WTC11 (cell line): ENCODE data around the gene SPX. TPM values are rescaled to one million over a fixed set of nuclear protein-coding genes. Genes with fewer than 3 reads are reported as not detected.

Source experiments
- ATAC-seq: fragments of 200-7000 bp; cut with Tn5 transposase; 2 replicates; pipeline ENCODE4 v1.10.0; 2021; ENCODE audit warnings: mild to moderate bottlenecking, moderate library complexity
- CTCF ChIA-PET: fragments of 300-600 bp; sonication (Branson Sonifier 250); formaldehyde crosslinking; loops from one replicate; lab custom pipeline; 2021; ENCODE audit warnings: antibody characterized with exemption; lab: Charles Lee
- POLR2A ChIA-PET: fragments of 350-600 bp; sonication (Branson Sonifier 250); formaldehyde crosslinking; loops from one replicate; lab custom pipeline; 2021; ENCODE audit warnings: antibody characterized with exemption; lab: Charles Lee
- DNase-seq: peaks from one replicate; pipeline ENCODE4 v3.0.0; 2021; ENCODE audit warnings: low spot score
- H3K27ac Mint-ChIP-seq: 2 replicates; pipeline ENCODE4 v1.8.0; 2021; ENCODE audit warnings: mixed read lengths
- H3K27me3 Mint-ChIP-seq: 2 replicates; pipeline ENCODE4 v1.8.0; 2021; ENCODE audit warnings: low read depth, mild to moderate bottlenecking, moderate library complexity, mixed read lengths
- H3K36me3 Mint-ChIP-seq: 2 replicates; pipeline ENCODE4 v1.8.0; 2021; ENCODE audit warnings: mixed read lengths
- H3K4me1 Mint-ChIP-seq: 2 replicates; pipeline ENCODE4 v1.8.0; 2022; ENCODE audit warnings: mixed read lengths
- H3K4me3 Mint-ChIP-seq: 2 replicates; pipeline ENCODE4 v1.8.0; 2021; ENCODE audit warnings: mild to moderate bottlenecking, moderate library complexity, mixed read lengths
- H3K9me3 Mint-ChIP-seq: 2 replicates; pipeline ENCODE4 v1.8.0; 2021; ENCODE audit warnings: mixed read lengths
- ESRRA ChIP-seq: sonication (generic); formaldehyde crosslinking; IDR thresholded peaks from 2 replicates; pipeline ENCODE4 v1.8.1; 2022; ENCODE audit warnings: mild to moderate bottlenecking, missing genetic modification reagents, borderline replicate concordance
- ETV6 ChIP-seq: sonication (generic); formaldehyde crosslinking; IDR thresholded peaks from 2 replicates; pipeline ENCODE4 v1.8.1; 2022; ENCODE audit warnings: mild to moderate bottlenecking, missing genetic modification reagents
- FOXK1 ChIP-seq: sonication (generic); formaldehyde crosslinking; IDR thresholded peaks from 2 replicates; pipeline ENCODE4 v1.8.0; 2022; ENCODE audit warnings: mild to moderate bottlenecking, moderate library complexity, missing genetic modification reagents
- FOXP4 ChIP-seq: sonication (generic); formaldehyde crosslinking; IDR thresholded peaks from 2 replicates; pipeline ENCODE4 v1.8.0; 2022; ENCODE audit warnings: mild to moderate bottlenecking, missing genetic modification reagents
- GTF2I ChIP-seq: fragments of 250-450 bp; sonication (Bioruptor Pico); conservative IDR thresholded peaks from 2 replicates; pipeline ENCODE4 v1.4.0; 2021; ENCODE audit warnings: mild to moderate bottlenecking
- HMGA2 ChIP-seq: fragments of 250-450 bp; sonication (Bioruptor Pico); IDR thresholded peaks from 2 replicates; pipeline ENCODE4 v1.4.0; 2021; ENCODE audit warnings: mild to moderate bottlenecking, moderate library complexity
- JUN ChIP-seq: sonication (generic); formaldehyde crosslinking; IDR thresholded peaks from 2 replicates; pipeline ENCODE4 v1.8.0; 2023; ENCODE audit warnings: mild to moderate bottlenecking, missing genetic modification reagents
- NFATC4 ChIP-seq: fragments of 250-450 bp; sonication (Bioruptor Pico); IDR thresholded peaks from 2 replicates; pipeline ENCODE4 v1.9.0; 2021; ENCODE audit warnings: mild to moderate bottlenecking
- NFYB ChIP-seq: sonication (generic); formaldehyde crosslinking; conservative IDR thresholded peaks from 2 replicates; pipeline ENCODE4 v1.8.0; 2022; ENCODE audit warnings: low read depth, missing genetic modification reagents
- SMAD4 ChIP-seq: sonication (generic); formaldehyde crosslinking; IDR thresholded peaks from 2 replicates; pipeline ENCODE4 v1.8.0; 2022; ENCODE audit warnings: mild to moderate bottlenecking, missing genetic modification reagents
- TCF7 ChIP-seq: sonication (generic); formaldehyde crosslinking; IDR thresholded peaks from 2 replicates; pipeline ENCODE4 v1.8.0; 2022; ENCODE audit warnings: mild to moderate bottlenecking, low read depth, missing genetic modification reagents, moderate library complexity
- TEAD1 ChIP-seq: sonication (generic); formaldehyde crosslinking; IDR thresholded peaks from 2 replicates; pipeline ENCODE4 v1.8.0; 2022; ENCODE audit warnings: mild to moderate bottlenecking, missing genetic modification reagents
- ZNF532 ChIP-seq: fragments of 250-450 bp; sonication (Bioruptor Pico); IDR thresholded peaks from 2 replicates; pipeline ENCODE4 v1.9.0; 2021; ENCODE audit warnings: mild to moderate bottlenecking, borderline replicate concordance
- total RNA-seq: library from RNA; stranded (reverse); gene quantifications from 3 replicates; pipeline ENCODE4 v1.2.3, GENCODE V29; 2021
- TF ChIP-seq, protein P1 (sequence below): sonication (generic); formaldehyde crosslinking; IDR thresholded peaks from 2 replicates; pipeline ENCODE4 v1.8.1; 2023; ENCODE audit warnings: mild to moderate bottlenecking, missing genetic modification reagents, borderline replicate concordance

Gene SPX
- total RNA-seq, 1 experiment from 2014 or later, result 0.46 TPM

DNA sequence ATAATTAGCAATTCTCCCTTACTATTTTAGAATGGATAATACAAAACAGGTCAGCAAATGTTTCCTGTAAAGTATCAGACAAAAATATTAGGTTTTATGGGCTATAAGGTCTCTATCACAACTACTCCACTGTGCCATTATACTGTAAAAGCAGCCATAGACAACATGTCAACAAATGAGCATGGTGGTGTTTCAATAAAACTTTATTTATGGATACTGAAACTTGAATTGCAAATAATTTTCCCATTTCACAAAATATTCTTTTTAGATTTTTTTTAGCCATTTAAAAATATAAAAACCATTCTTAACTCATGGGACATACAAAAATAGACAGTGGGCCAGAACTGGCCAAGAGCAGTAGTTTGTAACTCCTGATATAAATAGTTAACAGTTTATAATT is 40.1 kb upstream of the SPX start:
- POLR2A ChIA-PET, result no interaction called here
- TF ChIP-seq FOXP4 (CRISPR knock-in tag), result no peak
- TF ChIP-seq TEAD1 (CRISPR knock-in tag), result no peak
- TF ChIP-seq ETV6, result no peak
- TF ChIP-seq TCF7 (CRISPR knock-in tag), result no peak
- no peak for TF ChIP-seq ESRRA (CRISPR knock-in tag)
- TF ChIP-seq, protein P1, sequence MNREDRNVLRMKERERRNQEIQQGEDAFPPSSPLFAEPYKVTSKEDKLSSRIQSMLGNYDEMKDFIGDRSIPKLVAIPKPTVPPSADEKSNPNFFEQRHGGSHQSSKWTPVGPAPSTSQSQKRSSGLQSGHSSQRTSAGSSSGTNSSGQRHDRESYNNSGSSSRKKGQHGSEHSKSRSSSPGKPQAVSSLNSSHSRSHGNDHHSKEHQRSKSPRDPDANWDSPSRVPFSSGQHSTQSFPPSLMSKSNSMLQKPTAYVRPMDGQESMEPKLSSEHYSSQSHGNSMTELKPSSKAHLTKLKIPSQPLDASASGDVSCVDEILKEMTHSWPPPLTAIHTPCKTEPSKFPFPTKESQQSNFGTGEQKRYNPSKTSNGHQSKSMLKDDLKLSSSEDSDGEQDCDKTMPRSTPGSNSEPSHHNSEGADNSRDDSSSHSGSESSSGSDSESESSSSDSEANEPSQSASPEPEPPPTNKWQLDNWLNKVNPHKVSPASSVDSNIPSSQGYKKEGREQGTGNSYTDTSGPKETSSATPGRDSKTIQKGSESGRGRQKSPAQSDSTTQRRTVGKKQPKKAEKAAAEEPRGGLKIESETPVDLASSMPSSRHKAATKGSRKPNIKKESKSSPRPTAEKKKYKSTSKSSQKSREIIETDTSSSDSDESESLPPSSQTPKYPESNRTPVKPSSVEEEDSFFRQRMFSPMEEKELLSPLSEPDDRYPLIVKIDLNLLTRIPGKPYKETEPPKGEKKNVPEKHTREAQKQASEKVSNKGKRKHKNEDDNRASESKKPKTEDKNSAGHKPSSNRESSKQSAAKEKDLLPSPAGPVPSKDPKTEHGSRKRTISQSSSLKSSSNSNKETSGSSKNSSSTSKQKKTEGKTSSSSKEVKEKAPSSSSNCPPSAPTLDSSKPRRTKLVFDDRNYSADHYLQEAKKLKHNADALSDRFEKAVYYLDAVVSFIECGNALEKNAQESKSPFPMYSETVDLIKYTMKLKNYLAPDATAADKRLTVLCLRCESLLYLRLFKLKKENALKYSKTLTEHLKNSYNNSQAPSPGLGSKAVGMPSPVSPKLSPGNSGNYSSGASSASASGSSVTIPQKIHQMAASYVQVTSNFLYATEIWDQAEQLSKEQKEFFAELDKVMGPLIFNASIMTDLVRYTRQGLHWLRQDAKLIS (CRISPR knock-in tag), result no peak
- no peak for TF ChIP-seq FOXK1 (CRISPR knock-in tag)
- Mint-ChIP-seq H3K36me3 (peaks cover 10% of the 10 kb centered on the region; the same call in 1 of the 2 replicates), H3K4me3 (no peak overlapping the region), H3K27me3 (no peaks in the 10 kb centered on the region), H3K27ac (no peak overlapping the region), H3K4me1 (peaks cover 2% of the 10 kb centered on the region; the same call in 1 of the 2 replicates), H3K9me3 (no peaks in the 10 kb centered on the region)
- ATAC-seq (no peak), DNase-seq (no peak)
- CTCF ChIA-PET, result no interaction called here

- ChIA-PET CTCF (no interaction called here), POLR2A (no interaction called here)
- Mint-ChIP-seq H3K27ac (no peak overlapping the region), H3K36me3 (peaks cover 21% of the 10 kb centered on the region; the same call in 1 of the 2 replicates), H3K27me3 (no peaks in the 10 kb centered on the region), H3K9me3 (no peaks in the 10 kb centered on the region), H3K4me3 (no peak overlapping the region), H3K4me1 (peaks cover 14% of the 10 kb centered on the region)
- ATAC-seq, result no peak
- TF ChIP-seq NFYB (CRISPR knock-in tag), result no peak
- TF ChIP-seq ETV6, result no peak
- no peak for TF ChIP-seq JUN (CRISPR knock-in tag)
- TF ChIP-seq FOXP4 (CRISPR knock-in tag), result no peak
- TF ChIP-seq NFATC4, result no peak
- TF ChIP-seq HMGA2 (CRISPR knock-in tag), result no peak
- no peak for TF ChIP-seq SMAD4 (CRISPR knock-in tag)
- TF ChIP-seq GTF2I, result no peak
- TF ChIP-seq ZNF532 (CRISPR knock-in tag), result no peak
- no peak for DNase-seq
Observed at GRCh38 chr12:21499765-21500164, 26.3 kb upstream of the SPX start.
